HepG2 (cell line): Measurements from ENCODE around the gene TBC1D24. TPM values are rescaled to one million over a fixed set of nuclear protein-coding genes. Genes with fewer than 3 reads are reported as not detected.

ENCODE experiments used
- ATAC-seq: fragments of 200-7000 bp; cut with Tn5 transposase; 3 replicates; pipeline ENCODE4 v1.9.1; 2020; ENCODE audit warnings: mild to moderate bottlenecking, moderate library complexity
- BruUV-seq: library from RNA; stranded (reverse); fragments of 400-500 nt; replicated peaks from 2 replicates; lab custom pipeline; 2021; lab: Mats Ljungman, UMichigan
- CTCF ChIA-PET: fragments of 300-600 bp; formaldehyde crosslinking; extraction: SDS; loops from one replicate; lab custom pipeline; 2021; ENCODE audit warnings: low total read pairs, inconsistent platforms, low intra/inter-chr PET ratio; lab: Yijun Ruan, JAX
- POLR2A ChIA-PET: fragments of 350-600 bp; sonication (Branson Sonifier 250); formaldehyde crosslinking; loops from one replicate; lab custom pipeline; 2020; ENCODE audit warnings: antibody characterized with exemption, inconsistent platforms; lab: Yijun Ruan, JAX
- DNase-seq: peaks from one replicate; pipeline ENCODE4 v3.0.0-alpha.2; 2015; ENCODE audit warnings: low spot score
- FAIRE-seq: peaks from 3 replicates; lab custom pipeline; 2011; peaks lifted over from hg19 to GRCh38; lab: Jason Lieb, UNC
- H2AFZ ChIP-seq: one replicate; pipeline ENCODE4 v1.6.1; 2011; ENCODE audit warnings: low read length, inconsistent platforms
- H3K27ac ChIP-seq: fragments of 300-600 bp; 3 replicates; pipeline ENCODE4 v1.8.0; 2011; ENCODE audit warnings: mixed run types, mild to moderate bottlenecking, mixed read lengths, low read length, inconsistent platforms; ENCODE audit not compliant: insufficient read depth; ENCODE audit errors: extremely low read length
- H3K27me3 ChIP-seq, 2 experiments: fragments of 200-600 bp in 1 of 2; 2 replicates in 1 of 2; 3 replicates in 1 of 2; pipeline versions ENCODE4 v1.6.0 to v1.8.0; 2011; ENCODE audit warnings: low read length in 2 of 2, mild to moderate bottlenecking in 2 of 2, moderate library complexity in 2 of 2, inconsistent platforms in 1 of 2; ENCODE audit not compliant: insufficient read depth in 2 of 2, control insufficient read depth in 1 of 2
- H3K36me3 ChIP-seq, 2 experiments: fragments of 200-600 bp in 1 of 2; replicated peaks in 1 of 2; 2 replicates in 1 of 2; 3 replicates in 1 of 2; pipeline versions ENCODE4 v1.5.1 to v1.8.0; 2011; ENCODE audit warnings: low read length in 2 of 2, inconsistent platforms in 1 of 2; ENCODE audit not compliant: insufficient read depth in 2 of 2, control insufficient read depth in 1 of 2
- H3K4me1 ChIP-seq: 2 replicates; pipeline ENCODE4 v1.5.1; 2012; ENCODE audit warnings: low read length, inconsistent platforms; ENCODE audit not compliant: insufficient read depth
- H3K4me2 ChIP-seq: 2 replicates; pipeline ENCODE4 v1.6.0; 2011; ENCODE audit warnings: low read depth, low read length, inconsistent platforms
- H3K4me3 ChIP-seq, 3 experiments: fragments of 200-600 bp in 1 of 3; sonication (generic), shearing (Covaris generic) in 1 of 3; replicated peaks in 1 of 3; 2 replicates each; pipeline ENCODE4 v1.5.1; 2011 to 2016; ENCODE audit warnings: low read length in 3 of 3, inconsistent platforms in 2 of 3, low read depth in 2 of 3, mild to moderate bottlenecking in 2 of 3, control low read depth in 1 of 3, mixed read lengths in 1 of 3; ENCODE audit not compliant: insufficient read depth in 1 of 3
- H3K79me2 ChIP-seq: one replicate; pipeline ENCODE4 v1.6.1; 2011; ENCODE audit warnings: low read length, inconsistent platforms; ENCODE audit not compliant: insufficient read depth
- H3K9ac ChIP-seq: 2 replicates; pipeline ENCODE4 v1.6.0; 2011; ENCODE audit warnings: mild to moderate bottlenecking, low read depth, low read length, inconsistent platforms; ENCODE audit not compliant: insufficient read depth
- H3K9me3 ChIP-seq: 2 replicates; pipeline ENCODE4 v1.5.1; 2012; ENCODE audit warnings: mild to moderate bottlenecking, low read length
- H4K20me1 ChIP-seq: 2 replicates; pipeline ENCODE4 v1.6.0; 2011; ENCODE audit warnings: inconsistent platforms, mild to moderate bottlenecking, low read length, moderate library complexity; ENCODE audit not compliant: insufficient read depth
- FOXO1 ChIP-seq: sonication (generic); formaldehyde crosslinking; IDR thresholded peaks from 2 replicates; pipeline ENCODE4 v1.4.0; 2020; ENCODE audit warnings: missing genetic modification reagents
- HNF4G ChIP-seq, 2 experiments: sonication (generic) in 1 of 2; formaldehyde crosslinking in 1 of 2; IDR thresholded peaks; 2 replicates each; pipeline versions ENCODE4 v1.4.0 to v1.6.1; 2011 to 2020; ENCODE audit warnings: borderline replicate concordance in 2 of 2, low read depth in 2 of 2, mild to moderate bottlenecking in 2 of 2, low read length in 1 of 2, missing genetic modification reagents in 1 of 2, moderate library complexity in 1 of 2
- NCOA5 ChIP-seq: sonication (generic); formaldehyde crosslinking; IDR thresholded peaks from 2 replicates; pipeline ENCODE4 v1.4.0; 2020; ENCODE audit warnings: missing genetic modification reagents
- YEATS4 ChIP-seq: sonication (generic); formaldehyde crosslinking; IDR thresholded peaks from 2 replicates; pipeline ENCODE4 v1.4.0; 2020; ENCODE audit warnings: missing genetic modification reagents, borderline replicate concordance
- ZFP90 ChIP-seq: sonication (generic); formaldehyde crosslinking; IDR thresholded peaks from 2 replicates; pipeline ENCODE4 v1.8.0; 2022; ENCODE audit warnings: missing genetic modification reagents, mild to moderate bottlenecking, inconsistent platforms, borderline replicate concordance
- ZFYVE20 ChIP-seq: sonication (generic); formaldehyde crosslinking; IDR thresholded peaks from 2 replicates; pipeline ENCODE4 v1.8.0; 2023; ENCODE audit warnings: low read depth, mild to moderate bottlenecking, moderate library complexity, missing genetic modification reagents, borderline replicate concordance
- ZNF160 ChIP-seq: sonication (generic); formaldehyde crosslinking; IDR thresholded peaks from 2 replicates; pipeline ENCODE4 v1.8.0; 2022; ENCODE audit warnings: mild to moderate bottlenecking, inconsistent platforms, missing genetic modification reagents
- ZNF34 ChIP-seq: sonication (generic); formaldehyde crosslinking; IDR thresholded peaks from 2 replicates; pipeline ENCODE4 v1.4.0; 2020; ENCODE audit warnings: mild to moderate bottlenecking, missing genetic modification reagents, borderline replicate concordance
- ZNF549 ChIP-seq: sonication (generic); formaldehyde crosslinking; IDR thresholded peaks from 2 replicates; pipeline ENCODE4 v1.5.0; 2020; ENCODE audit warnings: missing genetic modification reagents
- ZNF550 ChIP-seq: sonication (generic); formaldehyde crosslinking; IDR thresholded peaks from 2 replicates; pipeline ENCODE4 v1.4.0; 2020; ENCODE audit warnings: mild to moderate bottlenecking, missing genetic modification reagents, borderline replicate concordance
- ZNF563 ChIP-seq: sonication (generic); formaldehyde crosslinking; IDR thresholded peaks from 2 replicates; pipeline ENCODE4 v1.8.0; 2022; ENCODE audit warnings: mild to moderate bottlenecking, moderate library complexity, missing genetic modification reagents
- WGBS: methylation state at CpG from one replicate; pipeline ENCODE4 v1.1.6; 2017; ENCODE audit warnings: low lambda C conversion rate; 5-methylcytosine and 5-hydroxymethylcytosine counted together
- in situ Hi-C: cut with HindIII; loops from 2 replicates; pipeline ENCODE4 v1.10.0; 2017; ENCODE audit warnings: low pct_unique_long_range_greater_than_20kb; ENCODE audit not compliant: extremely low pct_ligation_motif_present
- intact Hi-C: fragments of 100-400 bp; cut with micrococcal nuclease; formaldehyde crosslinking; loops from one replicate; pipeline ENCODE4 v1.10.0; 2022; ENCODE audit not compliant: unreplicated experiment
- polyA plus RNA-seq, 8 experiments: library from polyadenylated mRNA; depleted of rRNA in 3 of 8; stranded (reverse) in 7 of 8; unstranded in 1 of 8; fragments of >200 nt; fragmentation: Illumina TruSeq in 4 of 8; extraction: Trizol in 4 of 8; gene quantifications; 2 replicates each; pipeline versions ENCODE4 v1.2.1 to v1.2.3, GENCODE V29; 2011 to 2016; ENCODE audit warnings: low read depth in 4 of 8, missing spikeins in 1 of 8, mixed read lengths in 1 of 8; ENCODE audit not compliant: insufficient read depth in 1 of 8
- total RNA-seq, 5 experiments: library from RNA; depleted of rRNA; stranded (reverse); fragments of >200 nt; fragmentation: Illumina TruSeq; extraction: Trizol; gene quantifications; 2 replicates each; pipeline ENCODE4 v1.2.3, GENCODE V29; 2016; ENCODE audit warnings: low read depth in 1 of 5
- TF ChIP-seq, protein P1 (sequence below): sonication (generic); formaldehyde crosslinking; IDR thresholded peaks from 2 replicates; pipeline ENCODE4 v1.9.0; 2021; ENCODE audit warnings: missing genetic modification reagents, borderline replicate concordance
- TF ChIP-seq, protein P2 (sequence below): sonication (generic); formaldehyde crosslinking; IDR thresholded peaks from 2 replicates; pipeline ENCODE4 v1.5.0; 2020; ENCODE audit warnings: mild to moderate bottlenecking, missing genetic modification reagents

TBC1D24 gene
- total and polyA plus RNA-seq, 2 of the 13 experiments (the other 11 are each of a cell fraction or from before 2014, with no cell fraction given): 7.7 to 13.7 TPM

DNA sequence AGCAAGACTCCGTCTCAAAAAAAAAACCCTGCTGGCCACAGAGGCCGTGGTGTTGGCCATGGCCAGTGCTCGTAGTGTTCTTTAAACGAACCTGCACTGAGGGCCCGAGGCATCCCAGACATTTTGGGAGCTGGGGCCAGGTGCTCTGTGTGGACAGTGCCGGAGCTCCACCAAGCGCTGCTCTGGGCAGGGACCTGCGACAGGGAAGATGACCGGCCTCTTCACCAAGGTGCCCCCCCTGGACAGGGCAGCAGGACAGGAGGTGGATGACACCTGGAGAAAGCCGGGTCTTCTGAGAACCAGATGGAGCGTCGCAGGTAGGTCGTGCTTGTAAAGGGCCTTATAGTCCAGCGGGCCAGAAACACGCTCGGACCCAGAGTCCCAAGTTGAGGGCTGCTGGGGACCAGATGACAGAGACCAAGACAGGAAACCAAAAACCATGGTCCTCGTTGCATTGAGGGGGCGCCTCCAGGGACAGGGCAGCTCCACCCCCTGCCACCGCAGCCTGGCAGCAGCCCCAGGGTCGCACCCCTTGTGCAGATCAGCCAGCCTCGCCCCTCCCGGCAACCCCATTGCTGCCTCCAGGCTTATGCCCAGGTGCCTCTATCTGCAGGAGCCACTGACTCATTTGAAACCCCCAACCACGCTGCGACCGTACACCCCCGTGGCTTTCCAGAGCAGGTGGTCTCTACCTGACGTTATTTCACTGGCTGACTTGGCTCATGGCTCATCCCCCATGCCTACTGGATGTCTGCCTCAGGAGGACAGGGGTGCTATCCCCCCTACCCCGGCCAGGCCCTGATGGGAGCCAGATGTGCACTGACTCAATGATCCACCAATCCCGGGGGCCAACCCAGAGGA, 8.0 kb upstream of the TBC1D24 start:
- DNase-seq (no peak), ATAC-seq (no peak)
- no peak overlapping the region for H3K27ac ChIP-seq
- POLR2A ChIA-PET: no interaction called here
- intact Hi-C loops: no loop called here
- BruUV-seq: no TSS peak
- in situ Hi-C loops: no loop called here
- H3K27me3 ChIP-seq: peaks cover 5 to 25% of the 10 kb centered on the region in 2 experiments
- no peaks in the 10 kb centered on the region for H3K9me3 ChIP-seq
- H2AFZ ChIP-seq: no peak overlapping the region
- WGBS: 90% methylated on average over 26 of the region's 29 CpGs
- no peaks in the 10 kb centered on the region; a peak in 1 of 5 replicates for H3K36me3 ChIP-seq
- H3K4me2 ChIP-seq: no peak overlapping the region
- TF ChIP-seq ZFYVE20 (no peak), ZNF563 (no peak), ZNF34 (CRISPR knock-in tag) (no peak), ZNF549 (CRISPR knock-in tag) (no peak), YEATS4 (CRISPR knock-in tag) (no peak), ZNF550 (no peak), HNF4G (IDR thresholded peaks at IDR 0.05; ENCODE audit: borderline replicate concordance, low read depth, low read length) (no peak), HNF4G (CRISPR knock-in tag; IDR thresholded peaks at IDR 0.05; ENCODE audit: borderline replicate concordance, low read depth) (no peak), FOXO1 (no peak), ZFP90 (CRISPR knock-in tag) (no peak), NCOA5 (CRISPR knock-in tag) (no peak), ZNF160 (CRISPR knock-in tag) (no peak)
- TF ChIP-seq, protein P1, sequence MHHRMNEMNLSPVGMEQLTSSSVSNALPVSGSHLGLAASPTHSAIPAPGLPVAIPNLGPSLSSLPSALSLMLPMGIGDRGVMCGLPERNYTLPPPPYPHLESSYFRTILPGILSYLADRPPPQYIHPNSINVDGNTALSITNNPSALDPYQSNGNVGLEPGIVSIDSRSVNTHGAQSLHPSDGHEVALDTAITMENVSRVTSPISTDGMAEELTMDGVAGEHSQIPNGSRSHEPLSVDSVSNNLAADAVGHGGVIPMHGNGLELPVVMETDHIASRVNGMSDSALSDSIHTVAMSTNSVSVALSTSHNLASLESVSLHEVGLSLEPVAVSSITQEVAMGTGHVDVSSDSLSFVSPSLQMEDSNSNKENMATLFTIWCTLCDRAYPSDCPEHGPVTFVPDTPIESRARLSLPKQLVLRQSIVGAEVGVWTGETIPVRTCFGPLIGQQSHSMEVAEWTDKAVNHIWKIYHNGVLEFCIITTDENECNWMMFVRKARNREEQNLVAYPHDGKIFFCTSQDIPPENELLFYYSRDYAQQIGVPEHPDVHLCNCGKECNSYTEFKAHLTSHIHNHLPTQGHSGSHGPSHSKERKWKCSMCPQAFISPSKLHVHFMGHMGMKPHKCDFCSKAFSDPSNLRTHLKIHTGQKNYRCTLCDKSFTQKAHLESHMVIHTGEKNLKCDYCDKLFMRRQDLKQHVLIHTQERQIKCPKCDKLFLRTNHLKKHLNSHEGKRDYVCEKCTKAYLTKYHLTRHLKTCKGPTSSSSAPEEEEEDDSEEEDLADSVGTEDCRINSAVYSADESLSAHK (CRISPR knock-in tag): no peak
- TF ChIP-seq, protein P2, sequence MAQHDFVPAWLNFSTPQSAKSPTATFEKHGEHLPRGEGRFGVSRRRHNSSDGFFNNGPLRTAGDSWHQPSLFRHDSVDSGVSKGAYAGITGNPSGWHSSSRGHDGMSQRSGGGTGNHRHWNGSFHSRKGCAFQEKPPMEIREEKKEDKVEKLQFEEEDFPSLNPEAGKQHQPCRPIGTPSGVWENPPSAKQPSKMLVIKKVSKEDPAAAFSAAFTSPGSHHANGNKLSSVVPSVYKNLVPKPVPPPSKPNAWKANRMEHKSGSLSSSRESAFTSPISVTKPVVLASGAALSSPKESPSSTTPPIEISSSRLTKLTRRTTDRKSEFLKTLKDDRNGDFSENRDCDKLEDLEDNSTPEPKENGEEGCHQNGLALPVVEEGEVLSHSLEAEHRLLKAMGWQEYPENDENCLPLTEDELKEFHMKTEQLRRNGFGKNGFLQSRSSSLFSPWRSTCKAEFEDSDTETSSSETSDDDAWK (CRISPR knock-in tag): no peak
- TF ChIP-seq, all 625 proteins: peak for 0
- FAIRE-seq: no peak
- Histone ChIP-seq H3K4me3 (no peak overlapping the region), H3K9ac (no peak overlapping the region), H4K20me1 (no peaks in the 10 kb centered on the region), H3K4me1 (peaks cover 34% of the 10 kb centered on the region), H3K79me2 (no peaks in the 10 kb centered on the region)
- CTCF ChIA-PET: no interaction called here
